Adrenal gland (tissue), 5 donors: ENCODE results near the gene CSTF3.

Experiments
- POLR2A ChIP-seq, 2 donors: fragments of 450-650 bp; IDR thresholded peaks; one replicate each; pipeline ENCODE4 v1.6.1; 2017; ENCODE audit warnings: antibody characterized with exemption in 2 of 2, mild to moderate bottlenecking in 2 of 2, moderate library complexity in 1 of 2
- TF ChIP-seq, protein P1 (sequence below), 6 experiments: fragments of 450-650 bp in 4 of 6; fragments of 200-600 bp in 2 of 6; sonication (generic) in 1 of 6; IDR thresholded peaks; 1 replicate in 5 of 6; 2 replicates in 1 of 6; pipeline versions ENCODE4 v1.5.1 to v1.8.0; 2016 to 2021; ENCODE audit warnings: antibody characterized with exemption in 6 of 6, mild to moderate bottlenecking in 2 of 6, moderate library complexity in 1 of 6
- donor health status: DM: no; HTN: no; CAD: no.

DNA sequence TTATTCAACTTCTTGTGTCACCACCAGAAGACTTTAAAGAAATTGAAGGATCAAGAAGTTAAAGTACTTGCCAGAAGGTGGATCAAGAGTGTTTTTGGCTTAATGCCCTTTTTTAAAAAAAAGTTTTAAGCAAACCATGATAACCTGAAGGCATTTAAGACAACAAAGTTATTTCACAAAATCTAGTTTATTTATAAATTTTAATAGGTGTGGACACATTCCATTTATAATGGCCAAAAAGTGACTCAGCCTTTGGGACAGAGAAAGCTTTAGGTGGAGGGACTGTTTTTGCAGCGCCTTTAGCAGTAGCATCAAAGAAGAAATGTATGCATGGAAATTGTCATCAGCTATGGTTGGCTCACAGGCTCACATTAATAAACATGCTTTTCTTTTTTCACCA is 104.0 kb downstream of the CSTF3 start:
- TF ChIP-seq, protein P1, sequence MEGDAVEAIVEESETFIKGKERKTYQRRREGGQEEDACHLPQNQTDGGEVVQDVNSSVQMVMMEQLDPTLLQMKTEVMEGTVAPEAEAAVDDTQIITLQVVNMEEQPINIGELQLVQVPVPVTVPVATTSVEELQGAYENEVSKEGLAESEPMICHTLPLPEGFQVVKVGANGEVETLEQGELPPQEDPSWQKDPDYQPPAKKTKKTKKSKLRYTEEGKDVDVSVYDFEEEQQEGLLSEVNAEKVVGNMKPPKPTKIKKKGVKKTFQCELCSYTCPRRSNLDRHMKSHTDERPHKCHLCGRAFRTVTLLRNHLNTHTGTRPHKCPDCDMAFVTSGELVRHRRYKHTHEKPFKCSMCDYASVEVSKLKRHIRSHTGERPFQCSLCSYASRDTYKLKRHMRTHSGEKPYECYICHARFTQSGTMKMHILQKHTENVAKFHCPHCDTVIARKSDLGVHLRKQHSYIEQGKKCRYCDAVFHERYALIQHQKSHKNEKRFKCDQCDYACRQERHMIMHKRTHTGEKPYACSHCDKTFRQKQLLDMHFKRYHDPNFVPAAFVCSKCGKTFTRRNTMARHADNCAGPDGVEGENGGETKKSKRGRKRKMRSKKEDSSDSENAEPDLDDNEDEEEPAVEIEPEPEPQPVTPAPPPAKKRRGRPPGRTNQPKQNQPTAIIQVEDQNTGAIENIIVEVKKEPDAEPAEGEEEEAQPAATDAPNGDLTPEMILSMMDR (IDR thresholded peaks at IDR 0.05): no peak
- TF ChIP-seq POLR2A (IDR thresholded peaks at IDR 0.05): no peak
